ENCODE results near the gene ADAM12.

ADAM12 gene

DNA sequence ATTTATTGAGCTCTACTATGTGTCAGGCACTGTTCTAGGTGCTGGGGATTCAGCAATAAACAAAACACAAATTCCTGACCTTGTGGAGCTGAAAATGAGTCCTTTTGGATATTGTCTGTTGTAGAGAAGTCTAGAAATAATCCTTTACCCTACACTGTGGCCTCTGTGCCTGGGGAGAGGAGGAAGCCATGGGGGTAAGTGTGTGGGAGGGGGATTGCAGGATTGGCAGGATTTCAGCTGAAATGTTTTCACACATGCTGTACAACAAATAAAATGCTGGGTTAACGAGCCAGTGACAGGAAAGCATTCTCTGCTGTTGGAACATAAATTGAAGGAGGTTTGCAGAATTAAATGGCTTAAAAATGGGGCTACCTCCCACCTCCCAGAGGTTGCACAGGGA, 302.5 kb downstream of the ADAM12 start:
- no peak for DNase-seq (ENCODE audit: low read depth)
- TF ChIP-seq CTCF (conservative IDR thresholded peaks at IDR 0.05; ENCODE audit: control insufficient read depth, insufficient read depth, low read depth, low read length) = no peak
- H3K4me3 ChIP-seq (ENCODE audit: control insufficient read depth, low read depth, low read length) = no peak overlapping the region

- no peak for DNase-seq (ENCODE audit: low read depth)
- no peak for TF ChIP-seq CTCF (conservative IDR thresholded peaks at IDR 0.05; ENCODE audit: control insufficient read depth, insufficient read depth, low read depth, low read length)
- no peak overlapping the region for H3K4me3 ChIP-seq (ENCODE audit: control insufficient read depth, low read depth, low read length)
These were observed 303.9 kb downstream of the ADAM12 start for GRCh38 chr10:126084369-126084768.

- no peak overlapping the region for H3K4me3 ChIP-seq (ENCODE audit: control insufficient read depth, low read depth, low read length)
- DNase-seq (ENCODE audit: low read depth) = no peak
- no peak for TF ChIP-seq CTCF (conservative IDR thresholded peaks at IDR 0.05; ENCODE audit: control insufficient read depth, insufficient read depth, low read depth, low read length)
These were observed 305.3 kb downstream of the ADAM12 start for GRCh38 chr10:126083009-126083408.

GRCh38 chr10:126081841-126082466, 306.3 kb downstream of the ADAM12 start:
- peak; percentile 57 for DNase-seq (ENCODE audit: low read depth)
- TF ChIP-seq CTCF (conservative IDR thresholded peaks at IDR 0.05; ENCODE audit: control insufficient read depth, insufficient read depth, low read depth, low read length) = no peak
- no peak overlapping the region for H3K4me3 ChIP-seq (ENCODE audit: control insufficient read depth, low read depth, low read length)

DNA sequence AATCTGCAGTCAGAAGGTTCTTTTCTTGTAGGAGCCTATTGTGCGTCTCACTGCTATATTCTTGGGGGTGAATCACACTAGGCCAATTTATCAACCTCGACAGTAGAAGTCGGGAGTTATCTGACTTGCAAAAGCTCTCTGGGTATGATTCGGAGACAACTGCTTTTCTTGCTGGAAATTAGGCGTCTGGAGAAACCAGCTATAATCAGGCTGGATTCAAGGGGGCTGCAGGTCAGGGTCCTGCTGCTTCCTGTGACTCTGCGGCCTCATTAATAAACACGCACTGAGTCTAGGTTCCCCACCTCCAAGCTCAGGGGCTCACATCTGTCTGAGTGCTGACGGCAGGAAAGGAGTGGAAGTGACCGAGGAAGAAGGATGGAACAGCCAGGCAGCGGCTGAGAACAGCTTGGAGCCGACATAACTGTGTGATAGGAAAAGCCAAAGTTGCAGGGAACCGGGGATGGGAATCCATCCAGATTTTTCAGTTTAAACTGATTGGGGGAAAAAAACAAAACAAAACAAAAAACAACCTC, 307.3 kb downstream of the ADAM12 start:
- no peak for TF ChIP-seq CTCF (conservative IDR thresholded peaks at IDR 0.05; ENCODE audit: control insufficient read depth, insufficient read depth, low read depth, low read length)
- H3K4me3 ChIP-seq (ENCODE audit: control insufficient read depth, low read depth, low read length) = no peak overlapping the region
- peak; percentile 83 for DNase-seq (ENCODE audit: low read depth)

DNA sequence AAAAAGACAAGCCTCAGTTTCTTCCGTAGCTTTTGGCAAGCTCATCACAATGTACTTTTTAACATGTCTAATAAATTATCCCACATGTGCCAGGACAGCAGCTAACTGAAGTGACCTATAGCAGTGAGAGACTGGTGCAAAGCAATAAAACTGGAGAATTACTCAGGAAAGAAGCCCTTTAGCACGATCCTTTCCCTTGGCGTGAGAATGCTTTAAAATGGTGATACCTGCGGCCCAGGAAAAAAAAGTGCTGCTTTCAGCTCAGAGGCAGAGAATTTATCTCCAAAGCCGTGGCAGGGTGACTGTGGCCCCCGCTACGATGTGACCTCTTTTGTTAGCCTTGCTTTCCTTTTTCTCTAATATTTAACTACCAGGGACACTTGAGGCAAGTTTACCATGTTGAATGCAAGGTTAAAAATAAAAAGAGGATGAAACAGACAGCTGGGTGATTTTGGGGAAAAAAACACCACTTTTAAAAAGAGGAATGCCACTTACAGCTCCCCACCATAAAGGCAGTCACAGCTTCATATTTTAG, 307.9 kb downstream of the ADAM12 start:
- no peak for DNase-seq (ENCODE audit: low read depth)
- H3K4me3 ChIP-seq (ENCODE audit: control insufficient read depth, low read depth, low read length) = no peak overlapping the region
- TF ChIP-seq CTCF (conservative IDR thresholded peaks at IDR 0.05; ENCODE audit: control insufficient read depth, insufficient read depth, low read depth, low read length) = no peak

Data from fibroblast of mammary gland (primary cell).